ENCODE measurements around the gene LMCD1. TPM values are rescaled to one million over a fixed set of nuclear protein-coding genes. Genes with fewer than 3 reads are reported as not detected.

Gene LMCD1
- polyA plus RNA-seq, 1 of the 3 experiments (the other 2 are of a cell fraction) = 23.6 TPM

- no peaks in the 10 kb centered on the region for H3K9me2 ChIP-seq
- H2AFZ ChIP-seq (ENCODE audit: low read depth) = no peak overlapping the region
- H3K4me2 ChIP-seq = no peak overlapping the region
- H3K4me1 ChIP-seq (ENCODE audit: control insufficient read depth in 1 of 2, insufficient read depth in 2 of 2, low read depth in 1 of 2, low read length in 1 of 2) = peaks cover 6 to 10% of the 10 kb centered on the region in 2 experiments; a peak in 2 of 4 replicates
- TF ChIP-seq GATA2 (CRISPR knock-in tag; IDR thresholded peaks at IDR 0.05) (no peak), TCF12 (IDR thresholded peaks at IDR 0.05) (no peak)
- 95% methylated on average over 2 of the region's 2 CpGs for WGBS (ENCODE audit: low lambda C conversion rate)
- H3K9me3 ChIP-seq = no peaks in the 10 kb centered on the region
- H3K9ac ChIP-seq = no peak overlapping the region
- no peak for DNase-seq
- H4K20me1 ChIP-seq (ENCODE audit: insufficient read depth) = no peaks in the 10 kb centered on the region
- H3K27me3 ChIP-seq (ENCODE audit: insufficient read depth) = no peaks in the 10 kb centered on the region
- ChIA-PET CTCF (no interaction called here), POLR2A (no interaction called here)
- H3K27ac ChIP-seq (ENCODE audit: low read depth in 2 of 2, low read length in 1 of 2) = no peak overlapping the region
- no peaks in the 10 kb centered on the region for H3K79me2 ChIP-seq (ENCODE audit: insufficient read depth)
- peaks cover 6% of the 10 kb centered on the region for H3F3A ChIP-seq (replicated peaks; ENCODE audit: insufficient read depth)
- no peaks in the 10 kb centered on the region for H3K36me3 ChIP-seq (replicated peaks in 1 of 2; ENCODE audit: control insufficient read depth in 1 of 2, insufficient read depth in 2 of 2, low read length in 1 of 2)
- H3K4me3 ChIP-seq (ENCODE audit: low read depth in 2 of 2, low read length in 1 of 2) = no peak overlapping the region
Measured at GRCh38 chr3:8481380-8481779, 20.2 kb upstream of the LMCD1 start.

- Histone ChIP-seq H3F3A (replicated peaks; ENCODE audit: insufficient read depth) (peaks cover 6% of the 10 kb centered on the region), H3K27me3 (ENCODE audit: insufficient read depth) (no peaks in the 10 kb centered on the region), H4K20me1 (ENCODE audit: insufficient read depth) (no peaks in the 10 kb centered on the region), H3K4me3 (ENCODE audit: low read depth in 2 of 2, low read length in 1 of 2) (no peak overlapping the region), H3K9me2 (no peaks in the 10 kb centered on the region), H3K9ac (no peak overlapping the region), H3K9me3 (no peaks in the 10 kb centered on the region), H2AFZ (ENCODE audit: low read depth) (no peak overlapping the region), H3K79me2 (ENCODE audit: insufficient read depth) (no peaks in the 10 kb centered on the region), H3K36me3 (replicated peaks in 1 of 2; ENCODE audit: control insufficient read depth in 1 of 2, insufficient read depth in 2 of 2, low read length in 1 of 2) (no peaks in the 10 kb centered on the region), H3K4me2 (no peak overlapping the region), H3K27ac (ENCODE audit: low read depth in 2 of 2, low read length in 1 of 2) (peak overlapping the region in 1 of 2 experiments; percentile 91; a peak in 2 of 4 replicates), H3K4me1 (ENCODE audit: control insufficient read depth in 1 of 2, insufficient read depth in 2 of 2, low read depth in 1 of 2, low read length in 1 of 2) (peaks cover 6 to 10% of the 10 kb centered on the region in 2 experiments; a peak in 2 of 4 replicates)
- no peak for DNase-seq
- POLR2A ChIA-PET = no interaction called here
- WGBS (ENCODE audit: low lambda C conversion rate) = 91% methylated on average over 2 of the region's 2 CpGs
- CTCF ChIA-PET = no interaction called here
- no peak for TF ChIP-seq YY1 (IDR thresholded peaks at IDR 0.05; ENCODE audit: low read depth)
- no peak for TF ChIP-seq JUND (IDR thresholded peaks at IDR 0.05)
- no peak for TF ChIP-seq TEAD4 (IDR thresholded peaks at IDR 0.05; ENCODE audit: borderline replicate concordance, insufficient read depth)
- TF ChIP-seq EZH2phosphoT487 (IDR thresholded peaks at IDR 0.05; ENCODE audit: borderline replicate concordance, low read depth) = no peak
Measured at GRCh38 chr3:8482263-8482662, 19.4 kb upstream of the LMCD1 start.

- Histone ChIP-seq H3K36me3 (replicated peaks in 1 of 2; ENCODE audit: control insufficient read depth in 1 of 2, insufficient read depth in 2 of 2, low read length in 1 of 2) (no peaks in the 10 kb centered on the region), H3K4me1 (ENCODE audit: control insufficient read depth in 1 of 2, insufficient read depth in 2 of 2, low read depth in 1 of 2, low read length in 1 of 2) (peaks cover 6 to 10% of the 10 kb centered on the region in 2 experiments; a peak in 2 of 4 replicates), H3K9ac (peak overlapping the region; percentile 33; the same call in 1 of the 2 replicates), H3K4me2 (peak overlapping the region; percentile 45), H2AFZ (ENCODE audit: low read depth) (no peak overlapping the region), H3K27me3 (ENCODE audit: insufficient read depth) (no peaks in the 10 kb centered on the region), H3F3A (replicated peaks; ENCODE audit: insufficient read depth) (peaks cover 6% of the 10 kb centered on the region), H3K9me2 (no peaks in the 10 kb centered on the region), H3K27ac (ENCODE audit: low read depth in 2 of 2, low read length in 1 of 2) (peak overlapping the region; percentile 18 to 91), H3K9me3 (no peaks in the 10 kb centered on the region), H3K79me2 (ENCODE audit: insufficient read depth) (no peaks in the 10 kb centered on the region), H4K20me1 (ENCODE audit: insufficient read depth) (no peaks in the 10 kb centered on the region), H3K4me3 (ENCODE audit: low read depth in 2 of 2, low read length in 1 of 2) (no peak overlapping the region)
- DNase-seq = no peak
- CTCF ChIA-PET = interaction anchor here (1.4 to 1.8 kb wide), 2 partner anchors 10 to 124 kb away, joined by 6 to 7 read pairs; no protein-coding TSS in a partner anchor
- POLR2A ChIA-PET = no interaction called here
- 44% methylated on average over 4 of the region's 4 CpGs for WGBS (ENCODE audit: low lambda C conversion rate)
- TF ChIP-seq RXRA (IDR thresholded peaks at IDR 0.05; ENCODE audit: borderline replicate concordance, low read depth) (peak; percentile 60; the same call in 1 of the 2 replicates), FOXJ3 (CRISPR knock-in tag; IDR thresholded peaks at IDR 0.05) (no peak), EP300 (IDR thresholded peaks at IDR 0.05; ENCODE audit: borderline replicate concordance in 1 of 2, low read depth in 1 of 2, low read length in 1 of 2) (peak in 1 of 2 experiments; percentile 91; a peak in 2 of 4 replicates), USF2 (IDR thresholded peaks at IDR 0.05; ENCODE audit: borderline replicate concordance, low read depth, low read length) (no peak), FOSL2 (IDR thresholded peaks at IDR 0.05; ENCODE audit: borderline replicate concordance, low read depth) (peak; percentile 61), TEAD4 (IDR thresholded peaks at IDR 0.05; ENCODE audit: borderline replicate concordance, insufficient read depth) (peak; percentile 81), ZBTB33 (IDR thresholded peaks at IDR 0.05; ENCODE audit: borderline replicate concordance, low read depth) (peak; percentile 69; the same call in 1 of the 2 replicates), MEF2A (IDR thresholded peaks at IDR 0.05; ENCODE audit: borderline replicate concordance, low read depth) (peak; percentile 23; the same call in 1 of the 2 replicates), GATA2 (CRISPR knock-in tag; IDR thresholded peaks at IDR 0.05) (no peak), GABPA (IDR thresholded peaks at IDR 0.05; ENCODE audit: low read depth) (no peak), ELF1 (IDR thresholded peaks at IDR 0.05) (no peak), FOXM1 (IDR thresholded peaks at IDR 0.05; ENCODE audit: low read depth) (no peak), RCOR1 (IDR thresholded peaks at IDR 0.05; ENCODE audit: low read length) (no peak), CHD2 (IDR thresholded peaks at IDR 0.05; ENCODE audit: low read length, partially characterized antibody) (no peak), MAX (IDR thresholded peaks at IDR 0.05; ENCODE audit: low read depth) (peak; percentile 69; the same call in 1 of the 2 replicates)
Measured at GRCh38 chr3:8482960-8483665, 18.5 kb upstream of the LMCD1 start.
